SK-N-SH treated with all-trans-retinoic acid at 6 μM for 48 hours (cell line): ENCODE data around the gene MMP13.
A peak's percentile ranks its signal among the peaks of the same experiment; 100 is the strongest.

ENCODE experiments used
- ATAC-seq: fragments of 200-7000 bp; cut with Tn5 transposase; 3 replicates; pipeline ENCODE4 v1.9.1; 2020; ENCODE audit warnings: mild to moderate bottlenecking, moderate library complexity
- ARNTL ChIP-seq: fragments of 450-650 bp; formaldehyde crosslinking; IDR thresholded peaks from 2 replicates; pipeline ENCODE4 v1.5.0; 2020; ENCODE audit warnings: low read depth, mild to moderate bottlenecking, moderate library complexity, borderline replicate concordance
- BACH2 ChIP-seq: fragments of 250-450 bp; sonication (Bioruptor Pico); IDR thresholded peaks from 2 replicates; pipeline ENCODE4 v1.9.0; 2021; ENCODE audit warnings: mild to moderate bottlenecking, borderline replicate concordance
- CSDC2 ChIP-seq: fragments of 250-450 bp; sonication (Bioruptor Pico); IDR thresholded peaks from 2 replicates; pipeline ENCODE4 v1.5.0; 2020; ENCODE audit warnings: mild to moderate bottlenecking, moderate library complexity
- ESRRG ChIP-seq: fragments of 250-450 bp; sonication (Bioruptor Pico); IDR thresholded peaks from 2 replicates; pipeline ENCODE4 v1.6.1; 2021; ENCODE audit warnings: mild to moderate bottlenecking
- ISL1 ChIP-seq: fragments of 250-450 bp; sonication (Bioruptor Pico); IDR thresholded peaks from 2 replicates; pipeline ENCODE4 v2.1.2; 2022; ENCODE audit warnings: mild to moderate bottlenecking, moderate library complexity
- OSR1 ChIP-seq: fragments of 250-450 bp; sonication (Bioruptor Pico); IDR thresholded peaks from 2 replicates; pipeline ENCODE4 v1.8.0; 2022; ENCODE audit warnings: moderate library complexity, mild to moderate bottlenecking, inconsistent platforms
- PPARA ChIP-seq: fragments of 250-450 bp; sonication (Bioruptor Pico); IDR thresholded peaks from 2 replicates; pipeline ENCODE4 v1.5.0; 2020; ENCODE audit warnings: mild to moderate bottlenecking, borderline replicate concordance
- RARB ChIP-seq: fragments of 250-450 bp; sonication (Bioruptor Pico); IDR thresholded peaks from 2 replicates; pipeline ENCODE4 v1.8.0; 2021; ENCODE audit warnings: mild to moderate bottlenecking, moderate library complexity
- TCF4 ChIP-seq: fragments of 250-450 bp; sonication (Bioruptor Pico); IDR thresholded peaks from 2 replicates; pipeline ENCODE4 v1.8.0; 2021; ENCODE audit warnings: mild to moderate bottlenecking, moderate library complexity, borderline replicate concordance
- TOX ChIP-seq: fragments of 250-450 bp; sonication (Bioruptor Pico); IDR thresholded peaks from 2 replicates; pipeline ENCODE4 v1.8.0; 2021; ENCODE audit warnings: mild to moderate bottlenecking, moderate library complexity, borderline replicate concordance
- ZC3H10 ChIP-seq: fragments of 250-450 bp; sonication (Bioruptor Pico); IDR thresholded peaks from 2 replicates; pipeline ENCODE4 v1.5.1; 2021; ENCODE audit warnings: mild to moderate bottlenecking, moderate library complexity
- ZFP3 ChIP-seq: fragments of 250-450 bp; sonication (Bioruptor Pico); IDR thresholded peaks from 2 replicates; pipeline ENCODE4 v1.5.0; 2020; ENCODE audit warnings: mild to moderate bottlenecking, moderate library complexity
- ZFP30 ChIP-seq: fragments of 450-650 bp; formaldehyde crosslinking; IDR thresholded peaks from 2 replicates; pipeline ENCODE4 v1.5.0; 2022; ENCODE audit warnings: mild to moderate bottlenecking, moderate library complexity
- ZNF565 ChIP-seq: fragments of 450-650 bp; formaldehyde crosslinking; conservative IDR thresholded peaks from 2 replicates; pipeline ENCODE4 v1.5.0; 2020; ENCODE audit warnings: low read depth, mild to moderate bottlenecking, moderate library complexity
- ZNF8 ChIP-seq: fragments of 450-650 bp; formaldehyde crosslinking; IDR thresholded peaks from 2 replicates; pipeline ENCODE4 v1.5.0; 2020; ENCODE audit warnings: mild to moderate bottlenecking, moderate library complexity
- TF ChIP-seq, protein P1 (sequence below): fragments of 250-450 bp; sonication (Bioruptor Pico); IDR thresholded peaks from 2 replicates; pipeline ENCODE4 v1.8.0; 2020; ENCODE audit warnings: mild to moderate bottlenecking, moderate library complexity, borderline replicate concordance
- TF ChIP-seq, protein P2 (sequence below): fragments of 250-450 bp; sonication (Bioruptor Pico); IDR thresholded peaks from 2 replicates; pipeline ENCODE4 v1.5.1; 2020; ENCODE audit warnings: low read depth, mild to moderate bottlenecking, moderate library complexity
- TF ChIP-seq, protein P3 (sequence below): fragments of 250-450 bp; sonication (Bioruptor Pico); IDR thresholded peaks from 2 replicates; pipeline ENCODE4 v1.5.0; 2020; ENCODE audit warnings: mild to moderate bottlenecking, moderate library complexity
- TF ChIP-seq, protein P4 (sequence below): fragments of 250-450 bp; sonication (Bioruptor Pico); IDR thresholded peaks from 2 replicates; pipeline ENCODE4 v1.8.0; 2021; ENCODE audit warnings: low read depth, mild to moderate bottlenecking, moderate library complexity, borderline replicate concordance
- TF ChIP-seq, protein P5 (sequence below): fragments of 250-450 bp; sonication (Bioruptor Pico); IDR thresholded peaks from 2 replicates; pipeline ENCODE4 v1.5.1; 2021; ENCODE audit warnings: mild to moderate bottlenecking, moderate library complexity

The MMP13 gene

DNA sequence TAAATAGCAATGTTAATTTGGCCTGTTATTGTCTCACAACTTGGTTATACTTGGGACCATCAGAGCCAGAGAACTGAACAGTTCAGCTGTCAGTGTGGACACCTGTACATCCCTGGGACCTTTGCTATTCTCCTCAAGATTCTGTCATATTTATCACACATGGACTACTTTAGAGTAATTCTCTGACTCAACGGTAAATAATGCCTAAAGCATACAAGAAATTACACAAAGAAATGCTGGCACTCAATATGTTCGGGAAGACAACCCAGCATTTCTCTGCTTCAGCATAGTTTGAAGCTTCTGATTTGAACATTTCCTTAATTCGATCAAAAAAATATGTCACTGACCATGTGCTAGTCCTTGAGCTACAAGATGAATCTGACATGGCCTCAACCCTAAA is 34.6 kb upstream of the MMP13 start:
- TF ChIP-seq ZNF565 (CRISPR knock-in tag) = no peak
- TF ChIP-seq, protein P1, sequence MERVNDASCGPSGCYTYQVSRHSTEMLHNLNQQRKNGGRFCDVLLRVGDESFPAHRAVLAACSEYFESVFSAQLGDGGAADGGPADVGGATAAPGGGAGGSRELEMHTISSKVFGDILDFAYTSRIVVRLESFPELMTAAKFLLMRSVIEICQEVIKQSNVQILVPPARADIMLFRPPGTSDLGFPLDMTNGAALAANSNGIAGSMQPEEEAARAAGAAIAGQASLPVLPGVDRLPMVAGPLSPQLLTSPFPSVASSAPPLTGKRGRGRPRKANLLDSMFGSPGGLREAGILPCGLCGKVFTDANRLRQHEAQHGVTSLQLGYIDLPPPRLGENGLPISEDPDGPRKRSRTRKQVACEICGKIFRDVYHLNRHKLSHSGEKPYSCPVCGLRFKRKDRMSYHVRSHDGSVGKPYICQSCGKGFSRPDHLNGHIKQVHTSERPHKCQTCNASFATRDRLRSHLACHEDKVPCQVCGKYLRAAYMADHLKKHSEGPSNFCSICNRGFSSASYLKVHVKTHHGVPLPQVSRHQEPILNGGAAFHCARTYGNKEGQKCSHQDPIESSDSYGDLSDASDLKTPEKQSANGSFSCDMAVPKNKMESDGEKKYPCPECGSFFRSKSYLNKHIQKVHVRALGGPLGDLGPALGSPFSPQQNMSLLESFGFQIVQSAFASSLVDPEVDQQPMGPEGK (CRISPR knock-in tag) = no peak
- no peak for TF ChIP-seq BACH2 (CRISPR knock-in tag)
- no peak for TF ChIP-seq ZC3H10 (CRISPR knock-in tag)
- TF ChIP-seq, protein P2, sequence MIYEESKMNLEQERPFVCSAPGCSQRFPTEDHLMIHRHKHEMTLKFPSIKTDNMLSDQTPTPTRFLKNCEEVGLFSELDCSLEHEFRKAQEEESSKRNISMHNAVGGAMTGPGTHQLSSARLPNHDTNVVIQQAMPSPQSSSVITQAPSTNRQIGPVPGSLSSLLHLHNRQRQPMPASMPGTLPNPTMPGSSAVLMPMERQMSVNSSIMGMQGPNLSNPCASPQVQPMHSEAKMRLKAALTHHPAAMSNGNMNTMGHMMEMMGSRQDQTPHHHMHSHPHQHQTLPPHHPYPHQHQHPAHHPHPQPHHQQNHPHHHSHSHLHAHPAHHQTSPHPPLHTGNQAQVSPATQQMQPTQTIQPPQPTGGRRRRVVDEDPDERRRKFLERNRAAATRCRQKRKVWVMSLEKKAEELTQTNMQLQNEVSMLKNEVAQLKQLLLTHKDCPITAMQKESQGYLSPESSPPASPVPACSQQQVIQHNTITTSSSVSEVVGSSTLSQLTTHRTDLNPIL (CRISPR knock-in tag) = no peak
- no peak for TF ChIP-seq ZFP3
- TF ChIP-seq ARNTL (CRISPR knock-in tag) = no peak
- TF ChIP-seq CSDC2 (CRISPR knock-in tag) = no peak
- TF ChIP-seq OSR1 (CRISPR knock-in tag) = no peak
- no peak for TF ChIP-seq ESRRG (CRISPR knock-in tag)
- no peak for TF ChIP-seq PPARA
- no peak for TF ChIP-seq ZFP30 (CRISPR knock-in tag)
- no peak for TF ChIP-seq TCF4 (CRISPR knock-in tag)
- no peak for TF ChIP-seq TOX (CRISPR knock-in tag)
- TF ChIP-seq ISL1 = no peak
- TF ChIP-seq, protein P3, sequence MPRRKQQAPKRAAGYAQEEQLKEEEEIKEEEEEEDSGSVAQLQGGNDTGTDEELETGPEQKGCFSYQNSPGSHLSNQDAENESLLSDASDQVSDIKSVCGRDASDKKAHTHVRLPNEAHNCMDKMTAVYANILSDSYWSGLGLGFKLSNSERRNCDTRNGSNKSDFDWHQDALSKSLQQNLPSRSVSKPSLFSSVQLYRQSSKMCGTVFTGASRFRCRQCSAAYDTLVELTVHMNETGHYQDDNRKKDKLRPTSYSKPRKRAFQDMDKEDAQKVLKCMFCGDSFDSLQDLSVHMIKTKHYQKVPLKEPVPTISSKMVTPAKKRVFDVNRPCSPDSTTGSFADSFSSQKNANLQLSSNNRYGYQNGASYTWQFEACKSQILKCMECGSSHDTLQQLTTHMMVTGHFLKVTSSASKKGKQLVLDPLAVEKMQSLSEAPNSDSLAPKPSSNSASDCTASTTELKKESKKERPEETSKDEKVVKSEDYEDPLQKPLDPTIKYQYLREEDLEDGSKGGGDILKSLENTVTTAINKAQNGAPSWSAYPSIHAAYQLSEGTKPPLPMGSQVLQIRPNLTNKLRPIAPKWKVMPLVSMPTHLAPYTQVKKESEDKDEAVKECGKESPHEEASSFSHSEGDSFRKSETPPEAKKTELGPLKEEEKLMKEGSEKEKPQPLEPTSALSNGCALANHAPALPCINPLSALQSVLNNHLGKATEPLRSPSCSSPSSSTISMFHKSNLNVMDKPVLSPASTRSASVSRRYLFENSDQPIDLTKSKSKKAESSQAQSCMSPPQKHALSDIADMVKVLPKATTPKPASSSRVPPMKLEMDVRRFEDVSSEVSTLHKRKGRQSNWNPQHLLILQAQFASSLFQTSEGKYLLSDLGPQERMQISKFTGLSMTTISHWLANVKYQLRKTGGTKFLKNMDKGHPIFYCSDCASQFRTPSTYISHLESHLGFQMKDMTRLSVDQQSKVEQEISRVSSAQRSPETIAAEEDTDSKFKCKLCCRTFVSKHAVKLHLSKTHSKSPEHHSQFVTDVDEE (CRISPR knock-in tag) = no peak
- TF ChIP-seq RARB (CRISPR knock-in tag) = no peak
- ATAC-seq = peak; percentile 62

DNA sequence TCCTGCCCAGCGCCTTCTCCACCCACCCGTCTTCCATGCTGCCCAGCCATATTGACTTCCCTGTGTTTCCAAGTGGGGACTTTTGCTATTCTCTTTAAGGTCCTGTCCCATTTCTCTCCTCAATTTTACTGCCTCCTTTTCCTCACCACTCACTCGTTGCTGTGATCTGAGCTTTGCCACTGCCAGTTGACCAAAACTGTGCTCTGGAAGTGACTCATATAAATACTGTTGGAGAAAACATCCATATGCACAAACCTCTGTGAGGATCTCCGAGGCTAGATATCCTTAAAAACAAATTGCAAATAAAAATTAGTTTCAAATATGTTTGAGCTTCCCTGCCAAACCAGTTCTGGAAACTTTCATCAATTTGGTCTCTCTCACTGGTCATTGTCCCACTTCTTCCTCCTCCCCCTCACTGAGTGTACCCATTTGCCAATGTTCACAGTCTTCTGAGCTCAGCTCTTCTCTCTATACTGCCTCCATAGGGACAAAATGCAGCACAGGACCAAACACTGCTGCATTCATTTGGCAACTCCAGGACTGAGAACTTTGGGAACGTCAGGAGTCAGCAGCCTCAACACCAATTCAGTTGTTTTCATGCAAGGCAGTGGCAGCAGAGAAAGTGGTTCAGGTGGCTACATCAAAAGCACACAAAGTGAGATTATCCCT is 34.0 kb upstream of the MMP13 start:
- ATAC-seq = peak; percentile 66
- TF ChIP-seq, protein P4, sequence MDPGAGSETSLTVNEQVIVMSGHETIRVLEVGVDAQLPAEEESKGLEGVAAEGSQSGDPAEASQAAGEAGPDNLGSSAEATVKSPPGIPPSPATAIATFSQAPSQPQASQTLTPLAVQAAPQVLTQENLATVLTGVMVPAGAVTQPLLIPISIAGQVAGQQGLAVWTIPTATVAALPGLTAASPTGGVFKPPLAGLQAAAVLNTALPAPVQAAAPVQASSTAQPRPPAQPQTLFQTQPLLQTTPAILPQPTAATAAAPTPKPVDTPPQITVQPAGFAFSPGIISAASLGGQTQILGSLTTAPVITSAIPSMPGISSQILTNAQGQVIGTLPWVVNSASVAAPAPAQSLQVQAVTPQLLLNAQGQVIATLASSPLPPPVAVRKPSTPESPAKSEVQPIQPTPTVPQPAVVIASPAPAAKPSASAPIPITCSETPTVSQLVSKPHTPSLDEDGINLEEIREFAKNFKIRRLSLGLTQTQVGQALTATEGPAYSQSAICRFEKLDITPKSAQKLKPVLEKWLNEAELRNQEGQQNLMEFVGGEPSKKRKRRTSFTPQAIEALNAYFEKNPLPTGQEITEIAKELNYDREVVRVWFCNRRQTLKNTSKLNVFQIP (CRISPR knock-in tag) = no peak
- TF ChIP-seq TCF4 (CRISPR knock-in tag) (no peak), ZFP3 (no peak), ZNF8 (CRISPR knock-in tag) (no peak), BACH2 (CRISPR knock-in tag) (no peak), ISL1 (no peak), CSDC2 (CRISPR knock-in tag) (no peak), OSR1 (CRISPR knock-in tag) (no peak), TOX (CRISPR knock-in tag) (no peak), ZFP30 (CRISPR knock-in tag) (no peak)
- TF ChIP-seq, protein P2 (CRISPR knock-in tag) = no peak
- TF ChIP-seq, protein P5, sequence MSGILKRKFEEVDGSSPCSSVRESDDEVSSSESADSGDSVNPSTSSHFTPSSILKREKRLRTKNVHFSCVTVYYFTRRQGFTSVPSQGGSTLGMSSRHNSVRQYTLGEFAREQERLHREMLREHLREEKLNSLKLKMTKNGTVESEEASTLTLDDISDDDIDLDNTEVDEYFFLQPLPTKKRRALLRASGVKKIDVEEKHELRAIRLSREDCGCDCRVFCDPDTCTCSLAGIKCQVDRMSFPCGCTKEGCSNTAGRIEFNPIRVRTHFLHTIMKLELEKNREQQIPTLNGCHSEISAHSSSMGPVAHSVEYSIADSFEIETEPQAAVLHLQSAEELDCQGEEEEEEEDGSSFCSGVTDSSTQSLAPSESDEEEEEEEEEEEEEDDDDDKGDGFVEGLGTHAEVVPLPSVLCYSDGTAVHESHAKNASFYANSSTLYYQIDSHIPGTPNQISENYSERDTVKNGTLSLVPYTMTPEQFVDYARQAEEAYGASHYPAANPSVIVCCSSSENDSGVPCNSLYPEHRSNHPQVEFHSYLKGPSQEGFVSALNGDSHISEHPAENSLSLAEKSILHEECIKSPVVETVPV (CRISPR knock-in tag) = no peak
- TF ChIP-seq, protein P3 (CRISPR knock-in tag) = no peak
- TF ChIP-seq, protein P1 (CRISPR knock-in tag) = no peak
